Naive thymus-derived CD8-positive, alpha-beta T cell (primary cell): ENCODE data around the gene RNF11. TPM values are rescaled to one million over a fixed set of nuclear protein-coding genes. Genes with fewer than 3 reads are reported as not detected.

Experiments used
- ATAC-seq, 2 donors: fragments of 150-1000 bp; cut with Tn5 transposase in 1 of 2; sonication (Bioruptor Pico), chemical (Tn5 transposase) in 1 of 2; 1 replicate in 1 of 2; 2 replicates in 1 of 2; pipeline ENCODE4 v1.10.0; 2021; ENCODE audit warnings: mild to moderate bottlenecking in 2 of 2, moderate library complexity in 2 of 2
- POLR2A ChIA-PET: fragments of 350-600 bp; sonication (Branson Sonifier 250); formaldehyde crosslinking; loops from one replicate; lab custom pipeline; 2021; ENCODE audit warnings: antibody characterized with exemption; lab: Charles Lee
- DNase-seq, 10 donors: peaks; one replicate each; pipeline versions ENCODE4 v3.0.0 to v3.0.0-alpha.2; 2020 to 2022
- H3K27ac Mint-ChIP-seq, 10 donors: one replicate each; pipeline ENCODE4 v1.8.0; 2020 to 2022; ENCODE audit warnings: mild to moderate bottlenecking in 10 of 10, mixed read lengths in 10 of 10, moderate library complexity in 4 of 10, inconsistent platforms in 1 of 10
- H3K27me3 Mint-ChIP-seq, 5 donors: one replicate each; pipeline ENCODE4 v1.8.0; 2021 to 2022; ENCODE audit warnings: mixed read lengths in 5 of 5
- H3K36me3 Mint-ChIP-seq, 3 donors: one replicate each; pipeline ENCODE4 v1.8.0; 2020 to 2022; ENCODE audit warnings: mixed read lengths in 3 of 3, mild to moderate bottlenecking in 2 of 3, inconsistent platforms in 1 of 3
- H3K4me1 Mint-ChIP-seq, 4 donors: one replicate each; pipeline ENCODE4 v1.8.0; 2021 to 2022; ENCODE audit warnings: mixed read lengths in 4 of 4
- H3K4me3 Mint-ChIP-seq, 10 donors: one replicate each; pipeline ENCODE4 v1.8.0; 2020 to 2022; ENCODE audit warnings: mild to moderate bottlenecking in 10 of 10, mixed read lengths in 10 of 10, moderate library complexity in 6 of 10, inconsistent platforms in 1 of 10
- H3K9me3 Mint-ChIP-seq, 9 donors: one replicate each; pipeline ENCODE4 v1.8.0; 2020 to 2022; ENCODE audit warnings: mixed read lengths in 9 of 9, mild to moderate bottlenecking in 3 of 9, inconsistent platforms in 1 of 9, moderate library complexity in 1 of 9
- polyA plus RNA-seq, 3 donors: library from polyadenylated mRNA; unstranded; fragments of 300-500 nt; fragmentation: Illumina TruSeq; gene quantifications; one replicate each; pipeline ENCODE4 v1.2.3, GENCODE V29; 2021
- total RNA-seq, 8 experiments: library from RNA in 2 of 8; stranded (reverse) in 2 of 8; gene quantifications; one replicate each; pipeline ENCODE4 v1.2.3 and lab custom pipeline; 2021 to 2026

RNF11 gene
- total and polyA plus RNA-seq, 5 experiments from 2014 or later, result 19.8 to 36.6 (median 31.8) TPM

DNA sequence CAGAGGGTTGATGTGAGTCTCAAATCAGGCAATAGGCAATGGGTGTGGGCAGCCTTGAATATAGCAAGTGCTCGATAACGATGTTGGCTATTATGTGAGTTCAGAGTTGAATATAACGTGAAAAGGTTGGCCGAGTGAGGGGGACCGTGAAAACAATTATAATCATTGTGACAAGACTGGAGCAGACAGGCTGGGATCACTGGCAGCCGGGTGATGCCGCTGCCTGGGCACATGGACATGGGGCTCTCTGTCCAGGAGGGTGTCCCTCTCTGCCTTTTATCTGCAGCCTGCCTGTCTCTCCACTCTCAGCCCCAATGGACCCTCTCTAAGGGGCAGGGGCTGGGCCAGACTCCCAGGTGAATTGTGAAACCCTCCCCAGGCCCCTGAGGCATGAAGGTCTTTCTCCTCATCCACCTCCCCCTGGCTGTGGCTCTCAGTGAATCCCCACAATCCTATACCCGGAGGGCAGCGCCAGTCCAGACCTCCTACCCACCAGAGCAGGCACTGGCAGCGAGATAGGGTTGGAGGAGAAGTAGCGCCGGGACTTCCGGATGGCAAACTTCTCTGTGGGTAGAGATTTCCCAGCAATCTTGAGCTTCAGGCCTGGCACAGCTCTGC, 57.9 kb downstream of the RNF11 start:
- Mint-ChIP-seq H3K4me3 (no peak overlapping the region), H3K27ac (peak overlapping the region in 1 of 10 donors; percentile 48), H3K27me3 (peaks cover 0 to 6% (median 0%) of the 10 kb centered on the region in 5 donors), H3K4me1 (peaks cover 11 to 29% (median 15%) of the 10 kb centered on the region in 4 donors), H3K36me3 (no peaks in the 10 kb centered on the region), H3K9me3 (no peaks in the 10 kb centered on the region)
- no peak for DNase-seq
- POLR2A ChIA-PET, result no interaction called here
- no peak for ATAC-seq

DNA sequence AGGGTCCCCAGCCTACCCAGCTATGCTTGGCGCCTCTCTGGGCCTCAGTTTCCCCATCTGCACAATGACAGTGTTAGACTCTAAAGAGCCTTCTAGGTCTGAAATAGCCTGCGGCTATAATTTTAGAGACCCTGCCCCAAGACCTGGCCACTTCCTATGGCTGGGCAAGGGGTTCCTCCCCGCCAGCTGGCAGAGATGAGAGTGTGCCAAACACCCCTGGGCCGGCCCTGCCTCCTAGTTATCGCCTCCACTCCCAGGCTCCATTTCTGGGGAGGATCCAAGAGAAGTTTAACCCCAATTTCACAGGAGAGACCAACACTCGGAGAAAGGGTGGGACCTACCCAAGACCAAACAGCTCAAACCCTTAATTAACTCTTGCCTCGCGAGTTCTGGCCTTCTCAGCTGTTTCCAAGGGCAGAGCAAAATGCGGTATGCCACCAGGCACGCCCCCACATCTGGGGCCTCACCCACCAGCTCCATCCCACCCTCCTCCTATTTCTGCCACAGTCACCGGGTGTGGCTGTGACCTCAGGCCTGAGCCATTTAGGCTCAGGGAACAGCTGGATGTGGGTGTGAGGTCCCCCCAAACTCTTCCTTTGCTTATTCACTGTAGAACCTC, 58.6 kb downstream of the RNF11 start:
- H3K27me3 Mint-ChIP-seq, result peaks cover 0 to 6% (median 0%) of the 10 kb centered on the region in 5 donors
- no peak for DNase-seq
- peak overlapping the region in 3 of 10 donors; percentile 33 to 60 (median 37) for H3K27ac Mint-ChIP-seq
- no peak for ATAC-seq
- no peak overlapping the region for H3K4me3 Mint-ChIP-seq
- POLR2A ChIA-PET, result no interaction called here
- peaks cover 11 to 29% (median 15%) of the 10 kb centered on the region in 4 donors for H3K4me1 Mint-ChIP-seq
- H3K9me3 Mint-ChIP-seq, result no peaks in the 10 kb centered on the region
- H3K36me3 Mint-ChIP-seq, result no peaks in the 10 kb centered on the region

DNA sequence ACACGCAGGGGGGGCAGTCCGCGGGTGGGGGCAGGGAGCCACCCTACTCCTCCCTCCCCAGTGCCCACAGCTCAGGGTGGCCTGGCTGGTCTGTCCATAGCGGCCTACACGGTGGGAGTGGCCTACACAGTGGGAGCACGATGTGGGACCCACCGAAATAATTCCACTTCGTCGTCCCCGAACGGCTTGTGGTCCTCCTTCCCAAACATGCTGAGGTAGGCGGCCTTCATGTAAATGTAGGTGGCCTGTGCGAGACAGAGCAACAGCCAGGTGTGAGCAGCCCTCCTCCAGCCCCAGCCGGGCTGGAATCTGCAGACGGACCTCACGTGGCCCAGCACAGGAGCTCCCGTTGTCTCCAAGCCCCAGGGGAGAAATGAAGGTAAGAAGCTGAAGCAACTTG, 59.9 kb downstream of the RNF11 start:
- H3K4me1 Mint-ChIP-seq, result peaks cover 11 to 29% (median 15%) of the 10 kb centered on the region in 4 donors
- H3K4me3 Mint-ChIP-seq, result peak overlapping the region in 4 of 10 donors; percentile 26 to 84 (median 64)
- ATAC-seq (no peak), DNase-seq (no peak)
- H3K9me3 Mint-ChIP-seq, result no peaks in the 10 kb centered on the region
- peaks cover 0 to 6% (median 0%) of the 10 kb centered on the region in 5 donors for H3K27me3 Mint-ChIP-seq
- H3K36me3 Mint-ChIP-seq, result no peaks in the 10 kb centered on the region
- POLR2A ChIA-PET, result no interaction called here
- H3K27ac Mint-ChIP-seq, result peak overlapping the region in 1 of 10 donors; percentile 58

DNA sequence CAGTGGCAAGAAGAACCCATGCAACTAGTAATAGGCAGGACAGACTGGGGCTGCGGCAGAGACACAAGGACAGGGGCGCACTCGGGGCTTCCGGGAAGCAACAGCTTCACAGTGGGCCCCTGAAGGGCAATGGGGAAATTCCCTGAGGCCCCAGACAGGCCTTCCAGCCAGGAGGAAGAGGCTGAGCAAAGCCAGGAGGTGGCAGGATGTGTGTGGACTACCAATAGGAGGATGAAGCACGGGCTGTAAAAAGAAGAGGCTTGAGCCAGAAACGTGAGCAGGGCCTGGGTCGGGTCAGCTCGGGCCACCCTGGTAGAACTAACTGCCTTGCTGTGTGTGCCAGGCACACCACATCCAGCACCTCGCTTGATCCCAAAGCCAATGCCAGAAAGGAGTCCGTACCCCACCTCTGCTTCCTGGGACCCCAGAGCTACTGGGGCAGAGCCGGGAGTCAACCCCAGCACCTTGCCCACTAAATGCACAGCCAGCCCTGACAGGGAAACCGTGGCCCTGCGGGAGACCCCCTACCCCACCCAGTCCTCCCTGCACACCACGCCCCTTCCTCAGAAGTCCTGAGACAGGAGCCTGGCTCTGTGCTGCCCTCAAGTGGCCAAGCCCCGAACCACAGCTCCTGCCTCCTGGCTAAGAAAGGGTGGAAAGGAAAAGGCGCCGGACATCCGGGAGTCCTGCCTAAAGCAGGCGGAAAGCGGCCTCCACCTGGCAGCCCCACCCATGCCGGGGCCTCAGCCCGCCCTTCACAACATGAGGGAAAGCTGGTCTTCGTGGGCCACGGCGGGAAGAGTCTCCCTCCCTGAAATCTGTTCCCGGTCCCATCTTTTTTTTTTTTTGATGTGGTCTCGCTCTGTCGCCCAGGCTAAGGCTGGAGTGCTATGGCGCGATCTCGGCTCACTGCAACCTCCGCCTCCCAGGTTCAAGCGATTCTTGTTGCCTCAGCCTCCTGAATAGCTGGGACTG, 60.6 kb downstream of the RNF11 start:
- Mint-ChIP-seq H3K4me1 (peaks cover 11 to 29% (median 15%) of the 10 kb centered on the region in 4 donors), H3K9me3 (no peaks in the 10 kb centered on the region), H3K27ac (peak overlapping the region in 5 of 10 donors; percentile 29 to 76 (median 53)), H3K27me3 (peaks cover 0 to 6% (median 0%) of the 10 kb centered on the region in 5 donors), H3K36me3 (no peaks in the 10 kb centered on the region), H3K4me3 (peak overlapping the region; percentile 57 to 84 (median 72))
- POLR2A ChIA-PET, result no interaction called here
- ATAC-seq, result peak; percentile 72 to 75
- peak; percentile 42 to 75 (median 56) for DNase-seq

DNA sequence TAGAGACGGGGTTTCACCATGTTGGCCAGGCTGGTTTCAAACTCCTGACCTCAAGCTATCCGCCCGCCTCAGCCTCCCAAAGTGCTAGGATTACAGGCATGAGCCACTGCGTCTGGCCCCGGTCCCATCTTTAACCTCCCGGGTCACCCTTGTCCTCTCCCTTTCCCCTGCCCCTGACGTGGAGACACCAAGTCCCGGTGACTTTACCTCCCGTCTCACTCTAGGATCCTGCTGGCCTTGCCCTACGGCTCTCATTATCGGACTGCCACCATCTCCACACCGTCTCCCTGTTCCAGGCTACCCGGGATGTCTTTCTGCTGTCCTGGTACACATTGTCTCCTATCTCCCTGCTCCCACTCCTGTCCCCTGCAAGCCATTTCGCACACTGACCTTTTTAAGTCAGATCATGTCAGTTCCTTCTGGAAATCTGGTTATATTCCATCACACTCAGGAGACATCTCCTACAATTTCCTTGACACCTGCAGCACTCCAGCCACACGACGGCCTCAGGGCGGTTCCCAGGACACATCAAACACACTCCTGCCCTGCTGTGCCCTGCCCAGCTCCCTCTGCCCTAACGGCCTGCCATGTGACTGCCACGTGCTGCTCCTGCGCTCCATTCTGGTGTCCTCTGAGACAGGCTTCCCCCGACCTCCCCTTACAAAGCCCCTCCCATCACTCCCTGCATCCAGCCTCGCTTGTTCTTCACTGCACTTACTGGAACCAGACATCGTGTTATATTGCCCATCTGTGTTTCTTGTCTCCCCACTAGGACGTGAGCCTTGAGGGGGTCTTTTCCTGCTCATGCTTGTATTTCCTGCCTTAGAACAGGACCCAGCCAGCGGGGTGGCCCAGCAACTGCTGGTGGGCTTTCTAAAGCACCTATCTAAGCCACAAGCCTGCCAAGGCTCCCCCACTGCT, 61.6 kb downstream of the RNF11 start:
- Mint-ChIP-seq H3K27me3 (peaks cover 0 to 6% (median 0%) of the 10 kb centered on the region in 5 donors), H3K4me1 (peaks cover 11 to 29% (median 15%) of the 10 kb centered on the region in 4 donors), H3K36me3 (no peaks in the 10 kb centered on the region), H3K4me3 (peak overlapping the region; percentile 48 to 84 (median 66)), H3K9me3 (no peaks in the 10 kb centered on the region), H3K27ac (peak overlapping the region in 5 of 10 donors; percentile 5 to 60 (median 33))
- POLR2A ChIA-PET, result no interaction called here
- DNase-seq (no peak), ATAC-seq (no peak)

DNA sequence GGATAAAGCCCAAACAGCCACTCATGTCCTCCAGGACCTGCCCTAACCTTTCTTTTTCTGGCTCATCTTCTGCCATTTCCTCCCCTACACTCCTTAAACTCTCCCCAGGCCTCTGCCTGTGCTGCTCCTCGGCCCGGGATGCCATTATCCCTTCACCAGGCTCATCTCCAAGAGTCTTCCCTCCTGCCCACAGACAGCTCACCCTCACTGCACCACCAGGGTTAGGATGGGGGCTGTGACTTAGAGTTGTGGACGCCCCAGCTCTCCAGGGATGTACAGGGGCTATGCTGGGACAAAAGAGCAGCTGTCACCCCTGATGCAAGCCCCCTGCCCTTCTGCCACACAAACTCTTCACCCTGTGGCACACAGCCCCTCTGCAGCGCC, 62.2 kb downstream of the RNF11 start:
- ATAC-seq (no peak), DNase-seq (no peak)
- Mint-ChIP-seq H3K4me3 (peak overlapping the region in 2 of 10 donors; percentile 15 to 57), H3K27me3 (peaks cover 0 to 6% (median 0%) of the 10 kb centered on the region in 5 donors), H3K4me1 (peaks cover 11 to 29% (median 15%) of the 10 kb centered on the region in 4 donors), H3K9me3 (no peaks in the 10 kb centered on the region), H3K27ac (peak overlapping the region in 2 of 10 donors; percentile 29 to 39), H3K36me3 (no peaks in the 10 kb centered on the region)
- POLR2A ChIA-PET, result no interaction called here

DNA sequence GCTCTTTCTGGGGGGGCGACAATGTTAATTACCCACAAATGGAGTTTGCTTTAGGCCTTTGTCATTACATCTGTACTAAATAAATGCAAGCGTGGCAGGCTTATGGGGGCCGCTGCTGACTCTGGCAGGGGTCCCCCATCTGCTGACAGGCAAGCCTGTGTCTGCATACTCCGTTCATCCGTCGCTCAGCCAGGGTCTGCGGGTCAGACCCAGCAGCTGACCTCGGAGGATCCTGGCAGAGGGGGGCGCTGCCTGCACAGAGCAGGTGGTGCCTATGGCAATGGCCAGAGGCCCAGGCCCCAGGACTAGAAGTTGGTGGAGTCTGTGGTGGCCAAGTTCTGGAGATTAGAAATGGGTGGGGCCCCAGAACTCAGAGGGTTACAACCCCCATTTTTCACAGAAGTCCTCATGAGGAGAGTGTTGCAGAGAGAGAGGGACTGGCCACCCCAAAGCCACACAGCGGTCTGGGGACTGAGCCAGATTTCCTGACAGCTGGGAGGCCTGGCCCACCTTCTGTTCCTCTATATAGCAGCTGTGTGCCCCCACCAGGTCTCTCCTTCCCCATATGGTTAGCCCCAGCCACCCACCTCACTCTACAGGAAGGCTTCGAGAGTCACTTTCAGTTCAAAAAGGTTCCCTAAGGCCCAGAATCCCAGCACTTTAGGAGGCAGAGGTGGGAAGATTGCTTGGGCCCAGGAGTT, 63.3 kb downstream of the RNF11 start:
- DNase-seq (no peak), ATAC-seq (no peak)
- H3K4me3 Mint-ChIP-seq, result no peak overlapping the region
- H3K27ac Mint-ChIP-seq, result no peak overlapping the region
- POLR2A ChIA-PET, result no interaction called here
- no peaks in the 10 kb centered on the region for H3K36me3 Mint-ChIP-seq
- no peaks in the 10 kb centered on the region for H3K9me3 Mint-ChIP-seq
- H3K4me1 Mint-ChIP-seq, result peaks cover 11 to 29% (median 15%) of the 10 kb centered on the region in 4 donors
- H3K27me3 Mint-ChIP-seq, result peaks cover 0 to 6% (median 0%) of the 10 kb centered on the region in 5 donors

DNA sequence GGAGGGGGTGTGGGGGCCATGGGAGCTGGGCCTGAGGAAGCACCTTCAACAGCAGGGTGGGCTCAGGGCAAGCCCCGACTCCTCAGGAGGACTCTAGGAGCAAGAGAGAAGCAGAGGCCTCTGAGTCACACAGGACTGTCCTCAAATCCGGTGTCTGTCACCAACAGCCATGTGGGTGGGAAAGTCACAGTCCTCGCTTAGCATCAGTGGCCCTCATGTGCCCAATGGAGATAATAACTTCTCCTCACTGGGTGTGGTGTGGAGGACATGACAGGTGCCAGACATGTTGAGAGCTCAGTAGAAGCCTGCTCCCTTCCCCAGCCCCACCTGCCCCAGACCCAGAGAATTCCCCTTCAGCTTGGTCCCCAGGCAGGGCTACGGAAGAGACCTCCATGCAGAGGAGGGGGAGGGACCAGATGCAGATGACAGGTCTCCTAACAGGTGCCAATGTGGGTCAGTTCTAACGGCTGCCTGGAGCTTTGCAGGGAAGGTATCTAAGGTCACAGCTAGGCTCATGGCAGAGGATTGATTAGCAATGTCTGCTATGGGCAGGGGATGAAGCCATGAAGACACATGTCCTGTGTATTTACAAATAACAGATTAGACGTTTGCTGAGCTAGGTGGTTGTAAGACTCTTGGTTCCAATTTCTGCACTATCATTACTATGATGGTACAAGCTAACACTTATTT, 64.1 kb downstream of the RNF11 start:
- DNase-seq, result no peak
- no peaks in the 10 kb centered on the region for H3K36me3 Mint-ChIP-seq
- peaks cover 0 to 6% (median 0%) of the 10 kb centered on the region in 5 donors for H3K27me3 Mint-ChIP-seq
- H3K27ac Mint-ChIP-seq, result no peak overlapping the region
- POLR2A ChIA-PET, result no interaction called here
- H3K4me3 Mint-ChIP-seq, result no peak overlapping the region
- H3K4me1 Mint-ChIP-seq, result peaks cover 11 to 29% (median 14%) of the 10 kb centered on the region in 4 donors
- no peak for ATAC-seq
- H3K9me3 Mint-ChIP-seq, result no peaks in the 10 kb centered on the region

DNA sequence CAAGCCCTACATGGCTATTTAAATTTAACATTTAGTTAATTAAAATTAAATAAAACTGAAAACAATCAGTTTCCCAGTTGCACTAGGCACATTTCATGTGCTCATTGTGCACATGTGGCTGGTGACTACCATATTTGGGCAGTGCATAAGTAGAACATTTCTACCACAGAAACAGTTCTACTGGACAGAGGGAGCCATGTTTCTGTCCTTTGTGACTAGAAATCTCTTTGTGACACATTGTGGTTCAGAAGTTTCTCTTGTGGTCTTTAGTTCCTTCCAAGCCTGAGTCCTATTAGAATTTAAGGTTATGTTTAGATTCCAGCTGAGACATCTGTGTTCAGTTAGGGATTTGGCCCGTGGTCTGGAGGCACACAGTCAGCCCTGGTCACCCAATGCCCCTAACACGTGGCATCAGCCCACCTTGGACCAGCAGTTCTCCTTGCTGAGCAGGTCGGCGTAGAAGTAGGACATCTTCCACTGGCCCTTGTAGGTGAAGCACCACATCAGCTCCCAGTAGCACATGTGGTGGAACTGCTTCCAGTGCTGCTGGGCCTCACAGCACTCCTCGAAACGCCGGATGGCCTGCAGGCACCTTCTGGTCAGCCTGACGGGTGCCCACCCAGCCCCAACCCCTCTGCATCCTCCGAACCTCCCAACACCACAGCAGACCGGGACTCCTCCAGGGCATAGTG, 65.2 kb downstream of the RNF11 start:
- H3K36me3 Mint-ChIP-seq, result no peaks in the 10 kb centered on the region
- H3K4me3 Mint-ChIP-seq, result no peak overlapping the region
- H3K9me3 Mint-ChIP-seq, result no peaks in the 10 kb centered on the region
- POLR2A ChIA-PET, result no interaction called here
- DNase-seq (no peak), ATAC-seq (no peak)
- peaks cover 11 to 26% (median 12%) of the 10 kb centered on the region in 4 donors for H3K4me1 Mint-ChIP-seq
- peaks cover 0 to 6% (median 0%) of the 10 kb centered on the region in 5 donors for H3K27me3 Mint-ChIP-seq
- peak overlapping the region in 1 of 10 donors; percentile 14 for H3K27ac Mint-ChIP-seq

DNA sequence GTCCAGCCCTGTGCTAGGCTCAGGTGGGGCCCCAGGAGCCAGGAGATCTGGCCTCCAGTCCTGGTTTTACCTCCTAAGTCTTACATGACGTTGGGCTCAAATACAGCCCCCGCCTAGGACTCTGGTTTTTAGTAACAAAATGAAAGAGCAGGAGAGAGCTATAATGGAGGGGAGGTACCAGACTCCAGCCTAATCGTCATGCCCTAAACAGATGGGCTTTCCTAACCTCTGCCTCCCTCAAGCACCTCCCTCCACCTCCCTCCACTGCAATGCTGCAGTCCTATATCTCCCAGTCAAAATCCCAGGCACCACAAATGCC, 65.7 kb downstream of the RNF11 start:
- POLR2A ChIA-PET, result no interaction called here
- no peaks in the 10 kb centered on the region for H3K36me3 Mint-ChIP-seq
- no peaks in the 10 kb centered on the region for H3K9me3 Mint-ChIP-seq
- peaks cover 7 to 21% (median 9%) of the 10 kb centered on the region in 4 donors for H3K4me1 Mint-ChIP-seq
- DNase-seq (no peak), ATAC-seq (no peak)
- H3K27ac Mint-ChIP-seq, result no peak overlapping the region
- H3K27me3 Mint-ChIP-seq, result peaks cover 0 to 6% (median 0%) of the 10 kb centered on the region in 5 donors
- H3K4me3 Mint-ChIP-seq, result no peak overlapping the region
